Occipital lobe (tissue), 2 donors: ENCODE data around the gene CACNA2D1. TPM values are rescaled to one million over a fixed set of nuclear protein-coding genes. Genes with fewer than 3 reads are reported as not detected.
"Not testable (repeated sequence)": the region's sequence is repeated elsewhere in the genome, so short reads cannot be mapped to it uniquely, and the experiment has no call there.

Experiments used
- DNase-seq: peaks from one replicate; lab custom pipeline; 2025; lab: John Stamatoyannopoulos, UW
- total RNA-seq: library from RNA; depleted of rRNA; stranded (reverse); fragments of >200 nt; gene quantifications from one replicate; pipeline ENCODE4 v1.2.3, GENCODE V29; 2014

CACNA2D1 gene
- total RNA-seq, 1 donor from 2014 or later: 149 TPM

DNA sequence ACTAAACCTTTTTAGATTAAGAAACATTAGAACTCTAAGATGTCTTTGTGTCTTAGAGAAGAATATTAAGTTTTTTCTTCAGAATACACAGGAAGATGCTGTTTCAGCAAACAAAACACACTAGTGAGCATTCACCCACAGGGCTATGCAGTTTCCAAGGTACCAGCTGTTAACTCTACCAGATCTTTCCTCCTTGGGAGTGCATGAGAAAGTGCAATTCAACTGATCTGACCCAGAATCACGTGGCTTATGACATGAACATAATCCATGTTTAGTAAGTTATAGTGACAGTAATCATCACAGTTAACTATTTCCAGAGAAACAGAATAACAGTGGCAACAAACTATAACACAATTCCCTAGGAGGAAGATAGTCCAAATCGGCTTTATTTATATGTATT lies 270.7 kb downstream of the CACNA2D1 start:
- DNase-seq: no peak

DNA sequence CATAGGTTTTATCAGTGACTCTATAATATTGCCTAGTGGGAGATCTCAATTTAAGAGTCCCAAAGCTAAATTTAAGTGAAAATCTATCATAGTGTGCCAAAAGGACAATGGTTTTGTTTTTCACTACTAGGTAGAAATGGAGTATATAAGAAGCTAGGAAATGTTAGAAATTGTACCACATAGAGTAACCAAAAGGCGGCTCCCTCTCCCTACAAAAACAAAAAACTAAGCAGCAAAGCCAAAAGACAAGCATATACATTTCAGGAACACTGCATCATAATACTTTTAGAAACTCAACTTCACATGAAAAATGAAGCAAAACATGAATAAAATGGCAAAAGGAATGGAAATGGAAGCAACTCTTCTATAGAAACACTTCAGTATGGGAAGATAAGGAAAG lies 271.6 kb downstream of the CACNA2D1 start:
- no peak for DNase-seq

DNA sequence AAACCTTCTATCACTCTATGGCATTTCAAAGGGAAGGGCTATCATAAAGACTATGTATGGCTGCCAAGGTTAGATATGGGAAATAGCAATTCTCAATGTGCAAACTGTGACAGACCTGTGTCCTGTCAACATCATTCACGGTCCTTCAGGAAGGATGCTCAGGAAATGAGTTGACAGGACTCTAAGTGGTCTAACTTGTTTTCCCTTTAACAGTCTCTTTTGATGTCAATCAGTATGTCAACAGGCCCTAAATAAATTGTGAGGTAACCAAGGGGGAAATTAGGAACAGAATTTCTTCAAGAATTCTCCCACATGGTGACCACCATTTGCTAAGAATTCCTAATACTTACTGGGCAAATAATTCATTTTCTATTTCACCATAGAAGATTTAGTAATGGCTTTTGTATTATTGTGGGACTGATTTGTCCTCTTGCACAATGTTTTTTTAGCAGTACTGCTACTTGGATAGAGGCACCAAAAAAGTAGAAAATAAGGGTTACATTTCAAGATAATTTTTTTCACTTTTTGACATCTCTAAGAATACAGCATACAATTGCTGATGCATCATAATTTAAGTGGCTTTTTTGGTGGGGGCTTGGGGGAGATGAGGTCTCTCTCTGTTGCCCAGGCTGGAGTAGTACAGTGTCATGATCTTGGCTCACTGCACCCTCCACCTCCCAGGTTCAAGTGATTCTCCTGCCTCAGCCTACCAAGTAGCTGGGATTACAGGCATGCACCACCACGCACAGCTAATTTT lies 275.8 kb downstream of the CACNA2D1 start:
- DNase-seq: no peak

GRCh38 chr7:82166260-82167015 lies 277.1 kb downstream of the CACNA2D1 start:
- no peak for DNase-seq

GRCh38 chr7:82164813-82165212 lies 278.8 kb downstream of the CACNA2D1 start:
- DNase-seq: no peak

- DNase-seq: no peak
These were observed 279.2 kb downstream of the CACNA2D1 start for GRCh38 chr7:82164410-82164809.

GRCh38 chr7:82163586-82163985 lies 280.0 kb downstream of the CACNA2D1 start:
- no peak for DNase-seq

GRCh38 chr7:82162289-82162688 lies 281.3 kb downstream of the CACNA2D1 start:
- no peak for DNase-seq

GRCh38 chr7:82158327-82158726 lies 285.2 kb downstream of the CACNA2D1 start:
- DNase-seq: no peak

DNA sequence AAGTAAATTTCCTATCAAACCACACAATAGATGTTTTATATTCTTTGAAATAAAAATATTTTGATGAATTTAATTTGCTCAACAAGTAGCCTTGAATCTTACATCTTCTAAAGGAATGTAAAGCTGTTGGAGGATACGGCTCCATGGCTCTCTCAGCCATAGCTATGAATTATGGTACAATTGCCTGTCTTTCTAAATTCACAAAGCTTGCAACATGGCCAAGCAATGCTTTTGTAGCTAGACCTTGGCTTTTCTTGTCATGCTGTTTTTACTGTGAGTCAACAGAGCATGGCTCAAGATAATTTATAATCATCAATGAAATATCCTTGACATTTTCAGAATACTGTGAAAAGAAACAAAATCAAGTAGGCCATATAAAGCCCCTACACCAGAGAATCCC lies 286.7 kb downstream of the CACNA2D1 start:
- DNase-seq: no peak

GRCh38 chr7:82156168-82156567 lies 287.4 kb downstream of the CACNA2D1 start:
- DNase-seq: no peak

GRCh38 chr7:82154728-82155127 lies 288.8 kb downstream of the CACNA2D1 start:
- no peak for DNase-seq

DNA sequence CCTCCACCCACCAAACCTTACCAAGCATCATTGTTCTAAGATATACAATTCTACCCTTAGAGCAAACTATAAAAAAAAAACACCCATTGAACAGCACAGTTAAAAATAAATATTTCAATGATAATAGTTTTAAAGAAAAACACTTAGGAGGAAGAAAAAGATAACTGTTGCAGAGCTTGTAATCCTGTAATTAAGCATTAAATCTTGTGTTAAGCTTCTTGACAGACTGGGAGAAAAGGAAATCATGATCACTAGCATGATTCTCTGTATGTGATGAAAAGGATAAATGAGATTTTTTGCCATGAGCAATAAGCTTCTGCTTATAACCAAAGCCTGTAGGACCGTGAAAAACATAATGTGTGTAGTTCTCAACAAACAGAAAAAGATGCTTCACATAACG lies 289.8 kb downstream of the CACNA2D1 start:
- no peak for DNase-seq

- DNase-seq: no peak
These were observed 290.7 kb downstream of the CACNA2D1 start for GRCh38 chr7:82152858-82153257.

GRCh38 chr7:82146491-82146890 lies 297.1 kb downstream of the CACNA2D1 start:
- no peak for DNase-seq

DNA sequence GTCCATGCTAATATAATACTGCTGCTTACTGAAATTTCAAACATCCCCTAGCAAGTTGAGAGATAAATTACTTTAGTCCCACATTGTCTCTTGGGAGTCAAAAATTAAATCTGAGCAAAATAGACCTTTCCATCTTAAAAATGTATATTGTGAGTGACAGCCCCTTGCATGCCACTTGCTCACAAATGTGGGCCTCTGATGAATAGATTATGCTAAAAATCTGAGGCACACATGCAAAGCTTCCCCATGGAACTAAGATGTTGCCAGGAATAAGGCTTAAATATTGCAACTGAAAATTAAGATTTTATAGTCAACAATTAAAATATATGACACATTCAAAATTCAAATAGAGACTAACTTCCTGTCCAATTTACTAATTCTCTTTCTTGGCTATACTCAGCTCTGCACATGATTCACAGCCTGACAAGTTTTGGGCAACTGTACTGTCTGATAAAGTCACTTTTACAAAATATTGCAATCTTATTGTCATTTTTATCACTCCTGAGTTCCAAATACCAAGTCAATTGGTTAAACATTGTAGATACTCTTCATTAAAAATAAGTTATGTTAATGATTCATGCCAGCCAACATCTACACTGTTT lies 301.2 kb downstream of the CACNA2D1 start:
- no peak for DNase-seq

DNA sequence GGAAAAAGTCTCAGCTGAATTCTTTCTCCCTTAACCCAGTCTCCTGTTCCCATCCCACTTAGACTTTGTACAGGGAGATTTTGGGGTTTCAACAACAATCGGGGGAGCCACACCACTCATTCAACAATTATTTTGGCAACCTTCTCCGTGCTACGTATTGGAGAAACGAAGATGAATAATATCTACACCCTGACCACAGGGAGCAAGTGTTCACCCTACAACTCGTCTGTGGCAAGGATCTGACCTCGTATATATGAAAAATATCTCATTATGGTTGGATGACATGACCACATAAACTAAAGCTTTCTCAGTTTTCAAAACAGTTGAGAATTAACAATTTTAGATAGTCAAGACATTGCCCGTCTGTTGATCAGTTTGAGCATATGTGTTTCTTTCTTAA lies 302.1 kb downstream of the CACNA2D1 start:
- no peak for DNase-seq

DNA sequence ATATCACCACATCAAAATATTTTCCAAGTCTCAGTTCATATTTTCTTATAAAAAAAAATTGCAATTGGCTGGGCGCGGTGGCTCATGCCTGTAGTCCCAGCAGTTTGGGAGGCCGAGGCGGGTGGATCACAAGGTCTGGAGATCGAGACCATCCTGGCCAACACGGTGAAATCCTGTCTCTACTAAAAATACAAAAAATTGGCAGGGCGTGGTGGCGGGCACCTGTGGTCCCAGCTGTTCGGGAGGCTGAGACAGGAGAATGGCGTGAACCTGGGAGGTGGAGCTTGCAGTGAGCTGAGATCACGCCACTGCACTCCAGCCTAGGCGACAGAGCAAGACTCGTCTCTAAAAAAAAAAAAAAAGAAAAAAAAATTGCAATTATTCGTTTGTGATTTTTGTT lies 303.0 kb downstream of the CACNA2D1 start:
- not testable (repeated sequence) for DNase-seq

- no peak for DNase-seq
These were observed 312.4 kb downstream of the CACNA2D1 start for GRCh38 chr7:82131215-82131614.

DNA sequence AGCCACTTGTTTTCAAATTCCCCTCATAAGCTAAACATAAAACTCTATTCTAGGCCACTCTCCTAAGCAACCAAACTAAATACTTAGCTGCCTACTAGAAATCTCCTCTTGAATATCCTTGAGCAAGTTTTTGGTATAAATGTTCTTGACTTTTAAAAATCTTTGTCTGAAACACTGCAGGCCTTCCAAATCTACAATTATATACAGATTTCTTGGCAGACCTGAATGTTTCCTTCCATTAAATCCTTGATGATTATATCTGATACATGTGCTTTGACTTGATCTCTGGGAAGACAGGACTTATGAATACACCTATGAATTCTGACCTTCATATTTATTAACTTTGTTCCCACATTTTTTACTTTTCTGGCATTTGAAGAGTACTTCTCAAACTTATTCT lies 314.5 kb downstream of the CACNA2D1 start:
- DNase-seq: no peak

DNA sequence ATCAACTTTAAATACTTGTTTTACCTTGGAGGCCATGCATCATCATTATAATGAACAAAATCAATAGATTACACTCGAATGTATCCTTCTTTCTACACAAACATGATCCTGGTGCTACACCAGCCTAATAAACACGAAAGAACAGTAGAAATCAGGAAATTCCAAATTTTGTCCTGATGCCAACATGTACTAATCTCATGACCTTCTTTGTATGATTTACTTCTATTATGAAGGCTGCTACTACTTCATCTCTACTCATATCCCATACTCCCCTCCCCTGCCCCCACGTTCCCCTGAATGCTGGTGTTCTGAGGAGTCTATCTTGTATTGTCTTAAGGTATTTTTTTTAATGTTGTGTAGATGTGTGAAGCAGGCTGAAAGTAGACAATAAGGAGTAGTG lies 315.0 kb downstream of the CACNA2D1 start:
- no peak for DNase-seq

- no peak for DNase-seq
These were observed 317.0 kb downstream of the CACNA2D1 start for GRCh38 chr7:82126576-82126975.

- DNase-seq: no peak
These were observed 319.1 kb downstream of the CACNA2D1 start for GRCh38 chr7:82124445-82124844.
